ENCODE results near the gene TTC33. TPM values are rescaled to one million over a fixed set of nuclear protein-coding genes. Genes with fewer than 3 reads are reported as not detected.

The TTC33 gene
- total and polyA plus RNA-seq, 12 donors: 6.4 to 20.1 (median 17.5) TPM

DNA sequence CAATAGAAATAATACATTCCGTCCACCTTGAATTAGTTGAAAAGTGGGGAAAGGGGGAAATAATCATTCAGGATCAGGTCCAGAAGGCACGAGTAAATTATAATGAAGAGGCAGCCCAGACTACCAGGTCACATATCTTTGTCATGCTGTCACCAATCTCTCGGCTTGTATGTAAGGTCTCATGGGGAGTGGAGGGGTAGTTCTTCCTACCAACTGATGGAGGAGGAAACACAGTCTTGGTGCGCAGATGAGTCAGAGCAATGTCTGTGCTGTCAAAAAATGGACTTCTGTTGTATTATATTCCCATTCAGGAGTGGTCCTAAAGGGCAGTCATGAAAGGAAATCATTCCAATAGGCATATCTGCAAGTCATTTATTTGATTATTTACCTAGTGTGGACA, 240.3 kb downstream of the TTC33 start:
- TF ChIP-seq, protein P1, sequence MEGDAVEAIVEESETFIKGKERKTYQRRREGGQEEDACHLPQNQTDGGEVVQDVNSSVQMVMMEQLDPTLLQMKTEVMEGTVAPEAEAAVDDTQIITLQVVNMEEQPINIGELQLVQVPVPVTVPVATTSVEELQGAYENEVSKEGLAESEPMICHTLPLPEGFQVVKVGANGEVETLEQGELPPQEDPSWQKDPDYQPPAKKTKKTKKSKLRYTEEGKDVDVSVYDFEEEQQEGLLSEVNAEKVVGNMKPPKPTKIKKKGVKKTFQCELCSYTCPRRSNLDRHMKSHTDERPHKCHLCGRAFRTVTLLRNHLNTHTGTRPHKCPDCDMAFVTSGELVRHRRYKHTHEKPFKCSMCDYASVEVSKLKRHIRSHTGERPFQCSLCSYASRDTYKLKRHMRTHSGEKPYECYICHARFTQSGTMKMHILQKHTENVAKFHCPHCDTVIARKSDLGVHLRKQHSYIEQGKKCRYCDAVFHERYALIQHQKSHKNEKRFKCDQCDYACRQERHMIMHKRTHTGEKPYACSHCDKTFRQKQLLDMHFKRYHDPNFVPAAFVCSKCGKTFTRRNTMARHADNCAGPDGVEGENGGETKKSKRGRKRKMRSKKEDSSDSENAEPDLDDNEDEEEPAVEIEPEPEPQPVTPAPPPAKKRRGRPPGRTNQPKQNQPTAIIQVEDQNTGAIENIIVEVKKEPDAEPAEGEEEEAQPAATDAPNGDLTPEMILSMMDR (IDR thresholded peaks at IDR 0.05): no peak
- WGBS, 2 donors: 74 to 82% methylated on average over 4 of the region's 4 CpGs
- no peaks in the 10 kb centered on the region for H3K4me1 ChIP-seq
- no peak overlapping the region for H3K4me3 ChIP-seq
- H3K27ac ChIP-seq: no peak overlapping the region
- no peaks in the 10 kb centered on the region for H3K27me3 ChIP-seq
- intact Hi-C loops (cut with DNase I): no loop called here
- no peaks in the 10 kb centered on the region for H3K36me3 ChIP-seq
- ATAC-seq: no peak
- peaks cover 0 to 5% (median 0%) of the 10 kb centered on the region in 11 donors for H3K9me3 ChIP-seq
- no peak for DNase-seq

DNA sequence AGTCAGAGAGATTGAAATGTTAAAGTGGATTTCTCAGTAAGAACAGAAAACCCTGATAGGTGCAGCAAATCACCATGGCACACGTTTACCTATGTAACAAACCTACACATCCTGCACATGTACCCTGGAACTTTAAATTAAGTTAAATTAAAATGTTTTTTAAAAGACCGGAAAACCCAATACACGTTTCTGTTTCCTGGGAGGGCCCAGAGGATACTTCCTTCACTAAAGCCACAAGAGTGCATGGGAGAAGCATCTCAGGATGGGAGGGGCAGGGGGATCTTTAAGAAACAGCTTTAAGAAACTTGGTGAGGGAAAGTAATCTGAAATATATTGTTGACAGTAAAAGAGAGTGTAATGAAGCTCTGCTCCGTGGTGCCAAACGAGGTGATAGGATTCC, 240.8 kb downstream of the TTC33 start:
- WGBS, 2 donors: 68 to 72% methylated on average over 5 of the region's 5 CpGs
- H3K4me3 ChIP-seq: no peak overlapping the region
- H3K36me3 ChIP-seq: no peaks in the 10 kb centered on the region
- ATAC-seq (no peak), DNase-seq (no peak)
- H3K4me1 ChIP-seq: no peaks in the 10 kb centered on the region
- H3K27ac ChIP-seq: no peak overlapping the region
- TF ChIP-seq, protein P1 (IDR thresholded peaks at IDR 0.05): no peak
- H3K9me3 ChIP-seq: peaks cover 0 to 5% (median 0%) of the 10 kb centered on the region in 11 donors
- intact Hi-C loops (cut with DNase I): no loop called here
- H3K27me3 ChIP-seq: no peaks in the 10 kb centered on the region

DNA sequence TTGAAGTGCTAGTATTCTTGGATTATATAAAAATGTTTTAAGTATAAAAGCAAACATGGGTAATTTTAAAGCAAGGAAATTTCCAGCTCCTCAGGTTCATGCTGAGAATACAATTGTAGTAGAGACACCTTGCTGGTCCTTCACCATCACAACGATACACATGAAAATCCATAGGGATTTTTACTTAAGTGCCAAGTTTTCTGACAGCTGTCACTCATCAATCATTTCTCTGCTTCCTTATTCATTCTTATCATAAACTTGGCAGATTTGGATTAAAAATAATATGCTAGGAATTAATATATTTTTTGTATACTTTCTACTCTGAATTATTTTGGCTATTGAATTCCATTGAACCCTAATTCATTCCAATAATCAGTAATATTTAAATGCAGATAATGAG, 244.0 kb downstream of the TTC33 start:
- ATAC-seq: no peak
- Histone ChIP-seq H3K27ac (no peak overlapping the region), H3K4me1 (no peaks in the 10 kb centered on the region), H3K4me3 (no peak overlapping the region), H3K36me3 (no peaks in the 10 kb centered on the region), H3K27me3 (no peaks in the 10 kb centered on the region), H3K9me3 (peaks cover 0 to 5% (median 0%) of the 10 kb centered on the region in 11 donors)
- DNase-seq: no peak
- TF ChIP-seq, protein P1 (IDR thresholded peaks at IDR 0.05): no peak
- 78 to 88% methylated on average over 1 of the region's 1 CpG for WGBS, 2 donors
- intact Hi-C loops (cut with DNase I): no loop called here

DNA sequence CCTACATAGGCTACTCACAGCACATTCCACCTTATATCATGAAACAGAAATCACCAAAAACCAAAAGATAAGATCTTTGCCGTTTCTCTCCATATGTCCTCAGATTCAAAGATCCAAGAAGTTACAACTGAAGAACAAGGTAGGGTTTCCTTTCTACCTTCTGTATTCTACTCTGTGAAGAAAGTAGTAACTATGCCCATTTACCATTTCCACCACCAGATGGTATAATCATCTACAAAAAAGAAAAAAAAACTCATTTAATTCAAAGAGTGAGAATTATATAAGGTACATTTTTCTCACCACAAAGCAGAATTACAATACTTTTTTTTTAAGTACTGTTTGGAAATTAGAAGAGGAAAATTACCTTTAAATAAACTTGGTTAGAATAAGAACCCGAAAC, 248.7 kb downstream of the TTC33 start:
- Histone ChIP-seq H3K27me3 (no peaks in the 10 kb centered on the region), H3K36me3 (no peaks in the 10 kb centered on the region), H3K27ac (no peak overlapping the region), H3K4me1 (peaks cover 0 to 16% (median 0%) of the 10 kb centered on the region in 9 donors), H3K9me3 (no peaks in the 10 kb centered on the region), H3K4me3 (no peak overlapping the region)
- ATAC-seq: no peak
- intact Hi-C loops (cut with DNase I): loop anchor here in 2 of 10 donors (5.0 kb wide), 2 partner anchors 45 to 180 kb away; no protein-coding TSS in a partner anchor
- 44 to 58% methylated on average over 2 of the region's 2 CpGs for WGBS, 2 donors
- no peak for DNase-seq
- TF ChIP-seq, protein P1 (IDR thresholded peaks at IDR 0.05): peak in 4 of 9 donors; percentile 10 to 15 (median 12)

Measured in heart right ventricle (tissue), 16 donors.